ENCODE data around the gene IL7R.

IL7R gene, protein sequence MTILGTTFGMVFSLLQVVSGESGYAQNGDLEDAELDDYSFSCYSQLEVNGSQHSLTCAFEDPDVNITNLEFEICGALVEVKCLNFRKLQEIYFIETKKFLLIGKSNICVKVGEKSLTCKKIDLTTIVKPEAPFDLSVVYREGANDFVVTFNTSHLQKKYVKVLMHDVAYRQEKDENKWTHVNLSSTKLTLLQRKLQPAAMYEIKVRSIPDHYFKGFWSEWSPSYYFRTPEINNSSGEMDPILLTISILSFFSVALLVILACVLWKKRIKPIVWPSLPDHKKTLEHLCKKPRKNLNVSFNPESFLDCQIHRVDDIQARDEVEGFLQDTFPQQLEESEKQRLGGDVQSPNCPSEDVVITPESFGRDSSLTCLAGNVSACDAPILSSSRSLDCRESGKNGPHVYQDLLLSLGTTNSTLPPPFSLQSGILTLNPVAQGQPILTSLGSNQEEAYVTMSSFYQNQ

DNA sequence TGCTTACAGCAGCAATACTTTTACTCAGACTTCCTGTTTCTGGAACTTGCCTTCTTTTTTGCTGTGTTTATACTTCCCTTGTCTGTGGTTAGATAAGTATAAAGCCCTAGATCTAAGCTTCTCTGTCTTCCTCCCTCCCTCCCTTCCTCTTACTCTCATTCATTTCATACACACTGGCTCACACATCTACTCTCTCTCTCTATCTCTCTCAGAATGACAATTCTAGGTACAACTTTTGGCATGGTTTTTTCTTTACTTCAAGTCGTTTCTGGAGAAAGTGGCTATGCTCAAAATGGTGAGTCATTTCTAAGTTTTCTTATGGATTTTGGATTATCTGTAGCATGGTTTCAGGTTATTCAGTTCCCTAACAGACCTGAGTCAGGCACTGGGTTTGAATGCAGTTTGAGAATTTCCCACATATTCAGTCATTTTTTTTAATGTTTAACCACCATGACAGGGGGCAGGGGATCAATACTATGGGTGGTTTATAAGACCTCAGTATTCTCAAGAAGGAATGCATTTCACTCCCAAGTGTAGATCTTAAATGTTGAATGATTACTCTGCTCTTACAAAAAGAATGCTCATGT, at the start of gene IL7R:
TSS of gene IL7R (plus strand) at position 127 of the 587 bp plus-strand sequence. CDS start at position 214, 87 bp downstream.
- DNase-seq = no peak
- H3K4me3 ChIP-seq = no peak within 1 kb of the TSS
- H3K4me1 ChIP-seq = no peaks in the 10 kb centered on the region
- intact Hi-C loops (cut with DNase I; ENCODE audit: low total_unique reads) = no loop called here
- no peak within 1 kb of the TSS for H3K27ac ChIP-seq
- no peaks in the 10 kb centered on the region for H3K27me3 ChIP-seq
- H3K9me3 ChIP-seq = no peaks in the 10 kb centered on the region
- no peaks in the 10 kb centered on the region for H3K36me3 ChIP-seq
- TF ChIP-seq CTCF (IDR thresholded peaks at IDR 0.05) = no peak

DNA sequence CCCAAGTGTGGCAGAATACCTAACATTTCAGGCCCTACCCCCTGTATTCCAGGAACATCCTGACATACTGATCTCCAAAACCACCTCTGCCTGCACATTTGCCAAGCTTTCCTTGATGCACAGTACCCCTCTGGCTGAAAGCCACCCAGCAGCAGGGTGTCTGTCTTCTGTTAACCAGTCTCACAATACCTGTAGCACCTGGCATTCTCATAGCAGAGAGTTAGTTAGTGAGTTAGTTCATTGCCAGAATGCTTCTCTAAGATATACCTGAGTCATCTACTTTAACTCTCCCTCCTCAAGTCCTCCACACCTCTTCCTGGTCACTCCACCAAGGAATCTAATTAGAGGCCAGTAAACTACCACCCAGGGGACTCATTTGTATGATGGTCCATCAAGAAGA, 46.1 kb upstream of the IL7R start:
- H3K27me3 ChIP-seq = no peaks in the 10 kb centered on the region
- H3K4me1 ChIP-seq = no peaks in the 10 kb centered on the region
- no peaks in the 10 kb centered on the region for H3K36me3 ChIP-seq
- intact Hi-C loops (cut with DNase I; ENCODE audit: low total_unique reads) = no loop called here
- TF ChIP-seq CTCF (IDR thresholded peaks at IDR 0.05) = no peak
- no peaks in the 10 kb centered on the region for H3K9me3 ChIP-seq
- H3K4me3 ChIP-seq = no peak overlapping the region
- no peak overlapping the region for H3K27ac ChIP-seq
- no peak for DNase-seq

- intact Hi-C loops (cut with DNase I; ENCODE audit: low total_unique reads) = no loop called here
- no peak for TF ChIP-seq CTCF (IDR thresholded peaks at IDR 0.05)
- H3K27ac ChIP-seq = no peak overlapping the region
Measured at GRCh38 chr5:35811108-35811741, 45.5 kb upstream of the IL7R start.

DNA sequence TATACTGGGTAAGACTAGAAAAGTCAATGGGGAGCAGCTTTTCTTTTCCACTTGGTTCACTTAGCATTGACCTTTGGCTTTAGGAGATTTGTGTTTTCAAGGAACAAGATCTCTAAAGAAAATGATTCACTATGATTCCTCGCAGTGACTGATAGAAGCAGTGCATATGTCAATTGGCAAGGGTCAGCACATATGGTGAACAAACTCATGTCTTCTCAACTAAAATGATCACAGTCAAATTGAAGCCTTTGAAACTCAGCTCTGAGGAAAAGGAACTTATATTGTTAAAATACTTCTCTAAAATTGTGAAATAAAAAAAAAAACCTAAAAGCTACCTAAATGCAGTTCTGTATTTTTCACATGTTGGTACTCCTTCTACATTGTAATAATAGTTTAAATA, 43.2 kb upstream of the IL7R start:
- no peaks in the 10 kb centered on the region for H3K4me1 ChIP-seq
- no peak for TF ChIP-seq CTCF (IDR thresholded peaks at IDR 0.05)
- H3K9me3 ChIP-seq = no peaks in the 10 kb centered on the region
- H3K36me3 ChIP-seq = no peaks in the 10 kb centered on the region
- DNase-seq = no peak
- no peak overlapping the region for H3K27ac ChIP-seq
- intact Hi-C loops (cut with DNase I; ENCODE audit: low total_unique reads) = no loop called here
- no peak overlapping the region for H3K4me3 ChIP-seq
- no peaks in the 10 kb centered on the region for H3K27me3 ChIP-seq

More at GRCh38 chr5:35811108-35811741, 45.5 kb upstream of the IL7R start:
- Histone ChIP-seq H3K4me3 (no peak overlapping the region), H3K27me3 (no peaks in the 10 kb centered on the region), H3K36me3 (no peaks in the 10 kb centered on the region), H3K9me3 (no peaks in the 10 kb centered on the region), H3K4me1 (no peaks in the 10 kb centered on the region)
- DNase-seq = no peak

GRCh38 chr5:35815089-35815936, 41.4 kb upstream of the IL7R start:
- Histone ChIP-seq H3K9me3 (no peaks in the 10 kb centered on the region), H3K27ac (no peak overlapping the region), H3K36me3 (no peaks in the 10 kb centered on the region), H3K4me1 (no peaks in the 10 kb centered on the region), H3K27me3 (no peaks in the 10 kb centered on the region), H3K4me3 (no peak overlapping the region)
- intact Hi-C loops (cut with DNase I; ENCODE audit: low total_unique reads) = no loop called here
- DNase-seq = no peak
- no peak for TF ChIP-seq CTCF (IDR thresholded peaks at IDR 0.05)
